SU-DHL-6 (cell line): Measurements from ENCODE around the gene CRK.

ENCODE experiments used
- H2AFZ ChIP-seq: fragments of 200-600 bp; sonication (generic); 2 replicates; pipeline ENCODE4 v1.6.1; 2014; ENCODE audit warnings: low read depth, mild to moderate bottlenecking, moderate library complexity, mixed read lengths, antibody characterized with exemption, low read length; ENCODE audit not compliant: severe bottlenecking
- H3F3A ChIP-seq: fragments of 200-600 bp; shearing (Covaris generic); 2 replicates; pipeline ENCODE4 v1.6.0; 2016; ENCODE audit warnings: antibody characterized with exemption, mild to moderate bottlenecking; ENCODE audit not compliant: insufficient read depth
- H3K27ac ChIP-seq: fragments of 200-600 bp; sonication (generic); 2 replicates; pipeline ENCODE4 v1.5.1; 2016; ENCODE audit warnings: low read depth, mild to moderate bottlenecking, low read length, moderate library complexity, mixed read lengths
- H3K27me3 ChIP-seq: fragments of 200-600 bp; sonication (generic), shearing (Covaris generic); 2 replicates; pipeline ENCODE4 v1.6.0; 2014; ENCODE audit warnings: mild to moderate bottlenecking, low read length
- H3K36me3 ChIP-seq: fragments of 200-600 bp; sonication (generic); 2 replicates; pipeline ENCODE4 v1.6.1; 2014; ENCODE audit warnings: mild to moderate bottlenecking, low read length, mixed read lengths
- H3K4me2 ChIP-seq: fragments of 300-600, 200-600 bp; shearing (Covaris generic), sonication (generic); 2 replicates; pipeline ENCODE4 v1.6.0; 2014; ENCODE audit warnings: low read length, low read depth, mild to moderate bottlenecking; ENCODE audit not compliant: poor library complexity, severe bottlenecking
- H3K4me3 ChIP-seq: fragments of 200-600 bp; sonication (generic); 2 replicates; pipeline ENCODE4 v1.5.1; 2014; ENCODE audit warnings: antibody characterized with exemption, low read length, mild to moderate bottlenecking, mixed read lengths; ENCODE audit not compliant: insufficient read depth, poor library complexity, severe bottlenecking
- H3K79me2 ChIP-seq: fragments of 200-600 bp; sonication (generic); 2 replicates; pipeline ENCODE4 v1.6.1; 2014; ENCODE audit warnings: mild to moderate bottlenecking, low read length, moderate library complexity; ENCODE audit not compliant: insufficient read depth
- H3K9ac ChIP-seq: fragments of 200-600 bp; sonication (generic); 2 replicates; pipeline ENCODE4 v1.7.0; 2014; ENCODE audit warnings: mild to moderate bottlenecking, low read length
- H3K9me2 ChIP-seq: fragments of 200-600 bp; sonication (generic); replicated peaks from 2 replicates; pipeline ENCODE4 v1.6.1; 2014; ENCODE audit warnings: low read length; ENCODE audit not compliant: insufficient read depth
- H3K9me3 ChIP-seq: fragments of 200-600 bp; sonication (generic); 2 replicates; pipeline ENCODE4 v1.6.1; 2014; ENCODE audit warnings: low read length, mixed read lengths; ENCODE audit not compliant: insufficient read depth
- H4K20me1 ChIP-seq: fragments of 200-600 bp; sonication (generic); 2 replicates; pipeline ENCODE4 v1.6.1; 2014; ENCODE audit warnings: low read depth, mild to moderate bottlenecking, antibody characterized with exemption, low read length, moderate library complexity, mixed read lengths
- CTCF ChIP-seq: fragments of 200-600 bp; sonication (generic); IDR thresholded peaks from one replicate; pipeline ENCODE4 v1.5.1; 2017; ENCODE audit warnings: antibody characterized with exemption, mild to moderate bottlenecking, low read length, moderate library complexity; ENCODE audit not compliant: insufficient read depth, poor library complexity, severe bottlenecking
- EZH2phosphoT487 ChIP-seq: fragments of 200-600 bp; sonication (generic), shearing (Covaris generic); conservative IDR thresholded peaks from 2 replicates; pipeline ENCODE4 v1.6.1; 2018; ENCODE audit warnings: mild to moderate bottlenecking, antibody characterized with exemption, low read length, moderate library complexity, mixed read lengths

The CRK gene

GRCh38 chr17:1473841-1474240 lies 17.8 kb upstream of the CRK start:
- Histone ChIP-seq H2AFZ (no peak overlapping the region), H3K9ac (no peak overlapping the region), H3K36me3 (no peaks in the 10 kb centered on the region), H3K9me2 (no peaks in the 10 kb centered on the region), H3K4me3 (no peak overlapping the region), H3K9me3 (no peaks in the 10 kb centered on the region), H3K4me2 (no peak overlapping the region), H3K27me3 (no peaks in the 10 kb centered on the region), H3K27ac (no peak overlapping the region), H3K79me2 (no peaks in the 10 kb centered on the region), H4K20me1 (no peaks in the 10 kb centered on the region), H3F3A (no peaks in the 10 kb centered on the region)
- TF ChIP-seq CTCF = no peak
- TF ChIP-seq EZH2phosphoT487 = no peak

GRCh38 chr17:1473170-1473569 lies 17.1 kb upstream of the CRK start:
- no peaks in the 10 kb centered on the region for H3K9me2 ChIP-seq
- no peak overlapping the region for H3K4me2 ChIP-seq
- H3K9ac ChIP-seq = no peak overlapping the region
- no peaks in the 10 kb centered on the region for H3K9me3 ChIP-seq
- no peaks in the 10 kb centered on the region for H4K20me1 ChIP-seq
- no peak overlapping the region for H2AFZ ChIP-seq
- TF ChIP-seq EZH2phosphoT487 (no peak), CTCF (no peak)
- H3K27me3 ChIP-seq = no peaks in the 10 kb centered on the region
- H3K27ac ChIP-seq = no peak overlapping the region
- no peaks in the 10 kb centered on the region for H3K79me2 ChIP-seq
- H3K36me3 ChIP-seq = no peaks in the 10 kb centered on the region
- H3F3A ChIP-seq = no peaks in the 10 kb centered on the region
- H3K4me3 ChIP-seq = no peak overlapping the region

- no peaks in the 10 kb centered on the region for H3K9me3 ChIP-seq
- no peaks in the 10 kb centered on the region for H3K79me2 ChIP-seq
- no peak overlapping the region for H3K9ac ChIP-seq
- no peak overlapping the region for H2AFZ ChIP-seq
- H4K20me1 ChIP-seq = no peaks in the 10 kb centered on the region
- no peak overlapping the region for H3K4me3 ChIP-seq
- H3F3A ChIP-seq = no peaks in the 10 kb centered on the region
- no peak overlapping the region for H3K4me2 ChIP-seq
- no peaks in the 10 kb centered on the region for H3K27me3 ChIP-seq
- H3K27ac ChIP-seq = no peak overlapping the region
- TF ChIP-seq EZH2phosphoT487 = no peak
- no peak for TF ChIP-seq CTCF
- no peaks in the 10 kb centered on the region for H3K9me2 ChIP-seq
- no peaks in the 10 kb centered on the region for H3K36me3 ChIP-seq
Observed at GRCh38 chr17:1471911-1472821, 16.1 kb upstream of the CRK start.
